Uterus (tissue), 4 donors: ENCODE data around the gene FDX1. TPM values are rescaled to one million over a fixed set of nuclear protein-coding genes. Genes with fewer than 3 reads are reported as not detected.

Source experiments
- DNase-seq, 2 donors: peaks; one replicate each; pipeline ENCODE4 v3.0.0-alpha.2; 2019 to 2020
- H3K27ac ChIP-seq, 2 donors: fragments of 200-600 bp; sonication (generic); 1 replicate in 1 of 2; 2 replicates in 1 of 2; pipeline ENCODE4 v1.5.1; 2016 to 2018
- H3K27me3 ChIP-seq, 2 donors: fragments of 200-600 bp; sonication (generic); one replicate each; pipeline ENCODE4 v1.5.1; 2018 to 2019; ENCODE audit warnings: control low read depth in 1 of 2
- H3K36me3 ChIP-seq, 2 donors: fragments of 200-600 bp; sonication (generic); one replicate each; pipeline ENCODE4 v1.5.1; 2019; ENCODE audit warnings: control low read depth in 1 of 2
- H3K4me1 ChIP-seq, 2 donors: fragments of 200-600 bp; sonication (generic); one replicate each; pipeline ENCODE4 v1.5.1; 2018 to 2019; ENCODE audit warnings: control low read depth in 1 of 2
- H3K4me3 ChIP-seq, 2 donors: fragments of 200-600 bp; sonication (generic); 1 replicate in 1 of 2; 2 replicates in 1 of 2; pipeline ENCODE4 v1.5.1; 2018 to 2019; ENCODE audit warnings: mild to moderate bottlenecking in 1 of 2
- H3K9me3 ChIP-seq, 2 donors: fragments of 200-600 bp; sonication (generic); one replicate each; pipeline ENCODE4 v1.5.1; 2019; ENCODE audit warnings: control low read depth in 1 of 2
- POLR2A ChIP-seq, 2 donors: fragments of 450-650 bp; IDR thresholded peaks; one replicate each; pipeline ENCODE4 v1.6.1; 2016; ENCODE audit warnings: antibody characterized with exemption in 2 of 2, mild to moderate bottlenecking in 1 of 2, moderate library complexity in 1 of 2
- intact Hi-C: fragments of 100-400 bp; cut with DNase I; formaldehyde crosslinking; loops from one replicate; pipeline ENCODE4 v1.15.1; 2023; ENCODE audit warnings: low total_unique reads
- total RNA-seq, 4 donors: library from RNA; depleted of rRNA in 3 of 4; stranded (reverse); fragments of >200 nt in 3 of 4; gene quantifications; one replicate each; pipeline versions ENCODE4 v1.1.0 to v1.2.4, GENCODE V29; 2014 to 2023
- TF ChIP-seq, protein P1 (sequence below), 4 experiments: fragments of 200-600 bp in 2 of 4; fragments of 450-650 bp in 2 of 4; sonication (generic) in 2 of 4; IDR thresholded peaks; one replicate each; pipeline ENCODE4 v1.5.1; 2016 to 2019; ENCODE audit warnings: antibody characterized with exemption in 4 of 4, mild to moderate bottlenecking in 2 of 4, moderate library complexity in 1 of 4
- donor health status: DM: yes; HTN: yes; CAD: no.

Gene FDX1
- total RNA-seq, 4 donors from 2014 or later = 0.77 to 26.5 (median 15.4) TPM

DNA sequence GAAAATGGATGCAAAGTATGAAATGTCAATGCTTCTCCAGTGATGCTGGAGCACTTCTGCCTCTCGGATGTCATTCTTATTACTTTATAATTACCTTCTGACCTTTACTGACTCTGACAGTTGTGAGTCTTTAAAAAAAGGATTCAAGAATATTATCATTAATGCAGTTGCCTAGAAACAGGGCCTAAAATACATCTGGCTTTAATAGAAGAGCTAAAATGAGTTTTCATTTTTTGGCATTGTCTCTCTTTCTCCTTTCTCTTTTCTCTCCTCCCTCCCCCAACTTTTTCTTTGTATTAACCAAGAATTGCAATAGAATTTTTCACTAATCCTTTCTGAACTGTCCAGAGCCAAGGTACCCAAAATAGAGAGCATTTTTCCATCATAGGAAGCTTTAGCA, 45.9 kb downstream of the FDX1 start:
- H3K27me3 ChIP-seq = no peaks in the 10 kb centered on the region
- intact Hi-C loops = no loop called here

DNA sequence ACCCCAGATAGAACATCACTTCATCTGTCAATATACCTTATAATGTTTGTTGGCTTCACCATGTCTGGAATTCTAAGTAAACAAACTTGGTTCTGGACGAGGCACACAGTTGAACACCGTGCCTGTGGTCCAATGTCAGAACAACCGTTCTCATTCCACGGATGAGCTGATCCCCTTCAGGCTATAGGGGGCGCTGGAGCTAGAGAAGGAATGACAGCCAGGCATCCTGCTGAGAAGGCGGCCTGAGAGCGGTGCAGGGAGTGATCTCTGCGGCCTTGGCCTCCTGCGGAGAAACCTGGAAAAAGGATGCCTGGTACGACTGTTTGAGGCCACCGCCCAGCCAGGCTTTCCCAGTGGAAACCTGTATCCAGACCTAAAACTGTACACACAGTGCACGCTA, 48.7 kb downstream of the FDX1 start:
- Histone ChIP-seq H3K4me3 (no peak overlapping the region), H3K27me3 (no peaks in the 10 kb centered on the region), H3K4me1 (no peaks in the 10 kb centered on the region), H3K9me3 (no peaks in the 10 kb centered on the region), H3K27ac (no peak overlapping the region), H3K36me3 (no peaks in the 10 kb centered on the region)
- TF ChIP-seq, protein P1, sequence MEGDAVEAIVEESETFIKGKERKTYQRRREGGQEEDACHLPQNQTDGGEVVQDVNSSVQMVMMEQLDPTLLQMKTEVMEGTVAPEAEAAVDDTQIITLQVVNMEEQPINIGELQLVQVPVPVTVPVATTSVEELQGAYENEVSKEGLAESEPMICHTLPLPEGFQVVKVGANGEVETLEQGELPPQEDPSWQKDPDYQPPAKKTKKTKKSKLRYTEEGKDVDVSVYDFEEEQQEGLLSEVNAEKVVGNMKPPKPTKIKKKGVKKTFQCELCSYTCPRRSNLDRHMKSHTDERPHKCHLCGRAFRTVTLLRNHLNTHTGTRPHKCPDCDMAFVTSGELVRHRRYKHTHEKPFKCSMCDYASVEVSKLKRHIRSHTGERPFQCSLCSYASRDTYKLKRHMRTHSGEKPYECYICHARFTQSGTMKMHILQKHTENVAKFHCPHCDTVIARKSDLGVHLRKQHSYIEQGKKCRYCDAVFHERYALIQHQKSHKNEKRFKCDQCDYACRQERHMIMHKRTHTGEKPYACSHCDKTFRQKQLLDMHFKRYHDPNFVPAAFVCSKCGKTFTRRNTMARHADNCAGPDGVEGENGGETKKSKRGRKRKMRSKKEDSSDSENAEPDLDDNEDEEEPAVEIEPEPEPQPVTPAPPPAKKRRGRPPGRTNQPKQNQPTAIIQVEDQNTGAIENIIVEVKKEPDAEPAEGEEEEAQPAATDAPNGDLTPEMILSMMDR (IDR thresholded peaks at IDR 0.05) = no peak
- no peak for TF ChIP-seq POLR2A (IDR thresholded peaks at IDR 0.05)
- DNase-seq = no peak
- intact Hi-C loops = no loop called here

More for the DNA sequence above, 45.9 kb downstream of the FDX1 start:
- Histone ChIP-seq H3K4me1 (no peaks in the 10 kb centered on the region), H3K4me3 (no peak overlapping the region), H3K9me3 (no peaks in the 10 kb centered on the region), H3K36me3 (no peaks in the 10 kb centered on the region), H3K27ac (no peak overlapping the region)
- TF ChIP-seq POLR2A (IDR thresholded peaks at IDR 0.05) = no peak
- TF ChIP-seq, protein P1 (IDR thresholded peaks at IDR 0.05) = no peak
- no peak for DNase-seq

GRCh38 chr11:110479108-110480101, 49.7 kb downstream of the FDX1 start:
- no peaks in the 10 kb centered on the region for H3K27me3 ChIP-seq
- no peak overlapping the region for H3K4me3 ChIP-seq
- H3K36me3 ChIP-seq = no peaks in the 10 kb centered on the region
- DNase-seq = no peak
- H3K27ac ChIP-seq = no peak overlapping the region
- intact Hi-C loops = no loop called here
- no peak for TF ChIP-seq POLR2A (IDR thresholded peaks at IDR 0.05)
- TF ChIP-seq, protein P1 (IDR thresholded peaks at IDR 0.05) = no peak
- no peaks in the 10 kb centered on the region for H3K9me3 ChIP-seq
- no peaks in the 10 kb centered on the region for H3K4me1 ChIP-seq

- no peaks in the 10 kb centered on the region for H3K27me3 ChIP-seq
- TF ChIP-seq, protein P1 (IDR thresholded peaks at IDR 0.05) = no peak
- no peak for TF ChIP-seq POLR2A (IDR thresholded peaks at IDR 0.05)
Observed at GRCh38 chr11:110481523-110481922, 51.8 kb downstream of the FDX1 start.

GRCh38 chr11:110486156-110486555, 56.4 kb downstream of the FDX1 start:
- intact Hi-C loops = no loop called here
- no peak for TF ChIP-seq POLR2A (IDR thresholded peaks at IDR 0.05)
- TF ChIP-seq, protein P1 (IDR thresholded peaks at IDR 0.05) = no peak
- Histone ChIP-seq H3K4me1 (no peaks in the 10 kb centered on the region), H3K4me3 (no peak overlapping the region), H3K36me3 (no peaks in the 10 kb centered on the region), H3K27me3 (no peaks in the 10 kb centered on the region), H3K9me3 (no peaks in the 10 kb centered on the region), H3K27ac (no peak overlapping the region)
- no peak for DNase-seq

More at GRCh38 chr11:110481523-110481922, 51.8 kb downstream of the FDX1 start:
- H3K4me1 ChIP-seq = no peaks in the 10 kb centered on the region
- no peaks in the 10 kb centered on the region for H3K9me3 ChIP-seq
- no peak overlapping the region for H3K4me3 ChIP-seq
- intact Hi-C loops = no loop called here
- H3K27ac ChIP-seq = no peak overlapping the region
- no peak for DNase-seq
- no peaks in the 10 kb centered on the region for H3K36me3 ChIP-seq
